Loucy (cell line): ENCODE measurements around the gene COL23A1.

Experiments used
- H2AFZ ChIP-seq: fragments of 200-600 bp; sonication (generic); 2 replicates; pipeline ENCODE4 v1.6.0; 2016; ENCODE audit warnings: antibody characterized with exemption, mild to moderate bottlenecking, low read length, moderate library complexity
- H3F3A ChIP-seq: fragments of 200-600 bp; 2 replicates; pipeline ENCODE4 v1.6.0; 2016; ENCODE audit warnings: antibody characterized with exemption, low read depth, mild to moderate bottlenecking
- H3K27me3 ChIP-seq: fragments of 200-600 bp; sonication (generic); 2 replicates; pipeline ENCODE4 v1.6.1; 2014; ENCODE audit warnings: low read length, mild to moderate bottlenecking; ENCODE audit not compliant: insufficient read depth, poor library complexity, severe bottlenecking
- H3K36me3 ChIP-seq: fragments of 200-600 bp; sonication (generic); 2 replicates; pipeline ENCODE4 v1.6.1; 2016; ENCODE audit warnings: low read length; ENCODE audit not compliant: insufficient read depth
- H3K4me1 ChIP-seq: fragments of 200-600 bp; sonication (generic); 2 replicates; pipeline ENCODE4 v1.5.1; 2014; ENCODE audit warnings: low read length, mild to moderate bottlenecking; ENCODE audit not compliant: insufficient read depth, poor library complexity, severe bottlenecking
- H3K4me2 ChIP-seq: fragments of 200-600 bp; sonication (generic); 2 replicates; pipeline ENCODE4 v1.6.0; 2014; ENCODE audit warnings: antibody characterized with exemption, low read length, low read depth, mild to moderate bottlenecking; ENCODE audit not compliant: poor library complexity, severe bottlenecking
- H3K4me3 ChIP-seq: fragments of 200-600 bp; sonication (generic); 2 replicates; pipeline ENCODE4 v1.5.1; 2014; ENCODE audit warnings: low read length, mild to moderate bottlenecking, mixed read lengths; ENCODE audit not compliant: poor library complexity, severe bottlenecking
- H3K79me2 ChIP-seq: fragments of 200-600 bp; sonication (generic); 2 replicates; pipeline ENCODE4 v1.6.1; 2014; ENCODE audit warnings: low read length; ENCODE audit not compliant: insufficient read depth
- H3K9ac ChIP-seq: fragments of 200-600 bp; sonication (generic); 2 replicates; pipeline ENCODE4 v1.6.0; 2014; ENCODE audit warnings: mild to moderate bottlenecking, low read depth, low read length, moderate library complexity; ENCODE audit not compliant: poor library complexity, severe bottlenecking
- H3K9me2 ChIP-seq: fragments of 200-600 bp; sonication (generic); replicated peaks from 2 replicates; pipeline ENCODE4 v1.6.1; 2016; ENCODE audit warnings: low read depth, low read length, mixed read lengths
- H3K9me3 ChIP-seq: fragments of 200-600 bp; sonication (generic); 2 replicates; pipeline ENCODE4 v1.6.1; 2014; ENCODE audit warnings: mild to moderate bottlenecking, antibody characterized with exemption, low read length, low read depth; ENCODE audit not compliant: insufficient read depth
- H4K20me1 ChIP-seq: fragments of 200-600 bp; sonication (generic); 2 replicates; pipeline ENCODE4 v1.6.0; 2014; ENCODE audit warnings: antibody characterized with exemption, low read length, mild to moderate bottlenecking; ENCODE audit not compliant: insufficient read depth, poor library complexity, severe bottlenecking
- CTCF ChIP-seq: fragments of 200-600 bp; sonication (generic); conservative IDR thresholded peaks from 2 replicates; pipeline ENCODE4 v1.5.1; 2014; ENCODE audit warnings: mild to moderate bottlenecking, antibody characterized with exemption, low read length
- EZH2phosphoT487 ChIP-seq: fragments of 200-600 bp; IDR thresholded peaks from 2 replicates; pipeline ENCODE4 v1.6.1; 2018; ENCODE audit warnings: antibody characterized with exemption, mild to moderate bottlenecking, moderate library complexity, borderline replicate concordance

Gene COL23A1

GRCh38 chr5:178339272-178339671, 250.9 kb downstream of the COL23A1 start:
- Histone ChIP-seq H3K4me1 (no peaks in the 10 kb centered on the region), H3K36me3 (no peaks in the 10 kb centered on the region), H3F3A (no peaks in the 10 kb centered on the region), H3K4me2 (no peak overlapping the region), H3K9me3 (no peaks in the 10 kb centered on the region), H4K20me1 (no peaks in the 10 kb centered on the region), H3K79me2 (no peaks in the 10 kb centered on the region), H3K4me3 (no peak overlapping the region), H2AFZ (no peak overlapping the region), H3K9ac (no peak overlapping the region), H3K9me2 (no peaks in the 10 kb centered on the region), H3K27me3 (no peaks in the 10 kb centered on the region)
- TF ChIP-seq EZH2phosphoT487: no peak
- no peak for TF ChIP-seq CTCF

- Histone ChIP-seq H3K36me3 (no peaks in the 10 kb centered on the region), H4K20me1 (no peaks in the 10 kb centered on the region), H3K9me2 (no peaks in the 10 kb centered on the region), H3K4me3 (no peak overlapping the region), H3K9me3 (no peaks in the 10 kb centered on the region), H2AFZ (no peak overlapping the region), H3K79me2 (no peaks in the 10 kb centered on the region), H3F3A (no peaks in the 10 kb centered on the region), H3K4me2 (no peak overlapping the region), H3K4me1 (no peaks in the 10 kb centered on the region), H3K9ac (no peak overlapping the region), H3K27me3 (no peaks in the 10 kb centered on the region)
- TF ChIP-seq CTCF (no peak), EZH2phosphoT487 (no peak)
These were observed 251.4 kb downstream of the COL23A1 start for GRCh38 chr5:178338750-178339144.

GRCh38 chr5:178338126-178338749, 252.0 kb downstream of the COL23A1 start:
- Histone ChIP-seq H3K9me3 (no peaks in the 10 kb centered on the region), H2AFZ (no peak overlapping the region), H3F3A (no peaks in the 10 kb centered on the region), H4K20me1 (no peaks in the 10 kb centered on the region), H3K4me2 (no peak overlapping the region), H3K4me3 (no peak overlapping the region), H3K27me3 (no peaks in the 10 kb centered on the region), H3K9me2 (no peaks in the 10 kb centered on the region), H3K79me2 (no peaks in the 10 kb centered on the region), H3K4me1 (no peaks in the 10 kb centered on the region), H3K36me3 (no peaks in the 10 kb centered on the region), H3K9ac (no peak overlapping the region)
- TF ChIP-seq CTCF: no peak
- TF ChIP-seq EZH2phosphoT487: no peak
